Duodenal mucosa (tissue), 2 donors: ENCODE measurements around the gene CREB3L1.
"Not testable (repeated sequence)": the region's sequence is repeated elsewhere in the genome, so short reads cannot be mapped to it uniquely, and the experiment has no call there.

ENCODE experiments used
- H3K27ac ChIP-seq: one replicate; pipeline ENCODE4 v1.7.0; 2013; ENCODE audit warnings: low read depth, low read length
- H3K27me3 ChIP-seq, 2 donors: one replicate each; pipeline ENCODE4 v1.7.0; 2013; ENCODE audit warnings: low read length in 2 of 2, control low read depth in 1 of 2; ENCODE audit not compliant: insufficient read depth in 2 of 2, control insufficient read depth in 1 of 2
- H3K36me3 ChIP-seq, 2 donors: one replicate each; pipeline ENCODE4 v1.7.0; 2013; ENCODE audit warnings: low read length in 2 of 2, control low read depth in 1 of 2; ENCODE audit not compliant: insufficient read depth in 2 of 2, control insufficient read depth in 1 of 2
- H3K4me1 ChIP-seq, 2 donors: one replicate each; pipeline ENCODE4 v1.7.0; 2013; ENCODE audit warnings: low read length in 2 of 2, control low read depth in 1 of 2; ENCODE audit not compliant: insufficient read depth in 2 of 2, control insufficient read depth in 1 of 2
- H3K4me3 ChIP-seq, 2 donors: one replicate each; pipeline ENCODE4 v1.7.0; 2013; ENCODE audit warnings: low read length in 2 of 2, low read depth in 1 of 2
- H3K9ac ChIP-seq, 2 donors: one replicate each; pipeline ENCODE4 v1.7.0; 2013; ENCODE audit warnings: low read length in 2 of 2, low read depth in 1 of 2
- H3K9me3 ChIP-seq, 2 donors: one replicate each; pipeline ENCODE4 v1.7.0; 2013; ENCODE audit warnings: low read length in 2 of 2, control low read depth in 1 of 2; ENCODE audit not compliant: control insufficient read depth in 1 of 2

The CREB3L1 gene

DNA sequence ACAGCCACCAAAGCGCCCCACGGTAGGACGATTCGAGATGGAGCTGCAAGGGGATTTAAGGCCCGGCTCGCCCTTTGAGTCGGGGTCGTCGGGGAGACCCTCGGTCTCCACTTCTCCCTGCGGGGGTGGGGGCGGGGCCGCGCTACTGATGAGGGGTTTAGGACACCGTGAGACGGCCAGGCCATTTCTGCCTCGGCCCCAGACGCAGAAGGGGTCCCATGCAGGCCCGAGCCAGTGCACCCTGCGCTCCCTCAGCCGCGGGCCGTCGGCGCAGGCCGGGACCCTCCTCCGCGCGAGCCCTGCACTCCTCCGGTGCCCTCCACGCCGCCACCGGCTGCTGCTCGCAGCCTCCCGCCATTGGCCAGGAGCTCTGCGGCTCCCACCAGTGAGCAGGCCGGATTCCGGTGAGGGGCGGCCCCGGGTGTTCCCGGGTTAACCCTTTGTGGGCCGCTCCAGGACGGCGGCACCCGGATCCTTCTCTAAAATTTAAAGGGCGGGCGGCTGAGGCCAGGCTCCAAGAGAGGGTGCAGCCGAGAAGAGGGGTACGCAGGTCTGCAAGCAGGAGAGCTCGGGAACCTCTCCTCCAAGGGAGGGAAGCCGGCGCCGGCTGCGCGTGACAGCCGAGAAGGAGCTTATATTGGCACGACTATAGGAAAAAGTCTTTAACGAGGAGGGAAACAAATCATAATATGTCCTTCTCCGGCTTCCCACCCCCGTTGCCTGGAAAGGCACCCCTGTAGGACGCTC is 18.0 kb downstream of the CREB3L1 start:
- peak overlapping the region in 1 of 2 donors; percentile 25 for H3K9ac ChIP-seq
- H3K27me3 ChIP-seq, result peaks cover 0 to 6% of the 10 kb centered on the region in 2 donors
- H3K4me1 ChIP-seq, result peaks cover 18 to 32% of the 10 kb centered on the region in 2 donors
- H3K4me3 ChIP-seq, result peak overlapping the region; percentile 16 to 70
- H3K27ac ChIP-seq, result no peak overlapping the region
- peaks cover 4 to 6% of the 10 kb centered on the region in 2 donors for H3K36me3 ChIP-seq
- no peaks in the 10 kb centered on the region for H3K9me3 ChIP-seq

- H3K36me3 ChIP-seq, result peaks cover 4 to 7% of the 10 kb centered on the region in 2 donors
- H3K27me3 ChIP-seq, result peaks cover 0 to 6% of the 10 kb centered on the region in 2 donors
- peak overlapping the region; percentile 16 to 70 for H3K4me3 ChIP-seq
- peaks cover 18 to 27% of the 10 kb centered on the region in 2 donors for H3K4me1 ChIP-seq
- H3K9me3 ChIP-seq, result no peaks in the 10 kb centered on the region
- H3K27ac ChIP-seq, result no peak overlapping the region
- peak overlapping the region in 1 of 2 donors; percentile 25 for H3K9ac ChIP-seq
Measured at GRCh38 chr11:46296059-46296527, 18.6 kb downstream of the CREB3L1 start.

DNA sequence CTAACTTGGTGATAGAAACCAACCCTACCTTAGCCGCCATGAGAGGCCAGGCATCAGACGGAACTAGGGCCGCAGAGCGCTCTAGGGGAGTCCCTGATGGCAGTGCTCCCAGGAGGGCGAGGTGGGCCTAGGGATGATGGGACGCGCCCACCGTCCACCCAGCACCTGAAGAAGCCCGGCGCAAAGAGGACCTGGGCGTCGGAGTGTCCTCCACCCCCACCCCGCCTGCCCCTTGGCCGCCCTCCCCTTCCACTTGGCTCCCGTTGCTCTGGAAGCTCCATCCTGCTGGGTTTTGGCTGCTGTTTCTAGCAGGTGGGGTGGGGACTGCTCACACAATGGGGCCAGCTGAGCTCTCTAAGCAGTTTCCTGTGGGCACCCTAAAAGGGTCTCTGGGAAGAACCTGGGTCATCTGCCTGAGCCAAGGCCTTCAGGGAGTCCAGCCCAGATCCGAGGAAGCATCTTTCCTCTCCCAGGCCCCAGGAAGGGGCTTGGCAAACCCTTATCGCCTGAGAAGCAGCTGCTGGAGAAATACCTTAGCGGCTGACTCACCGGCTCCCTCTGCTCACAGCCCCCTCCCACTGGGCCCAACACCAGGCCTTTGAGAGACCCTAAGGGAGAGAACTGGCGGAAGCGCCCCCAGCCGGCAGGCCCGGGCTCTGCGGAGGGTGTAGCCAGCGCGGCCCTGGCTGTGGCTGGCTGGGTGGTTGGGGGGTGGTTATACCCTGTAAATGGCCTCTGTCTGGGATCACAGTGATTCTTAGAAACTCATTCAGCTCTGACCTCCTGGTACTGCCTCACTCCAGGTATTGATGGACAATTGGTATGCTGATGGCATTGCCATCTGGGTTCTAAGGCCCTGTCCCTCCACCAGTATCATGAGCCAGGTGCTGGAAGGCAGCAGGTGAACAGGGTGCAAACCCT is 19.3 kb downstream of the CREB3L1 start:
- Histone ChIP-seq H3K36me3 (peaks cover 4 to 12% of the 10 kb centered on the region in 2 donors), H3K9me3 (no peaks in the 10 kb centered on the region), H3K27ac (no peak overlapping the region), H3K27me3 (peaks cover 0 to 6% of the 10 kb centered on the region in 2 donors), H3K4me1 (peaks cover 18 to 20% of the 10 kb centered on the region in 2 donors), H3K9ac (no peak overlapping the region), H3K4me3 (peak overlapping the region in 1 of 2 donors; percentile 16)

GRCh38 chr11:46298699-46299433 is 21.4 kb downstream of the CREB3L1 start:
- H3K4me3 ChIP-seq, result no peak overlapping the region
- peaks cover 15 to 17% of the 10 kb centered on the region in 2 donors for H3K4me1 ChIP-seq
- H3K27ac ChIP-seq, result no peak overlapping the region

DNA sequence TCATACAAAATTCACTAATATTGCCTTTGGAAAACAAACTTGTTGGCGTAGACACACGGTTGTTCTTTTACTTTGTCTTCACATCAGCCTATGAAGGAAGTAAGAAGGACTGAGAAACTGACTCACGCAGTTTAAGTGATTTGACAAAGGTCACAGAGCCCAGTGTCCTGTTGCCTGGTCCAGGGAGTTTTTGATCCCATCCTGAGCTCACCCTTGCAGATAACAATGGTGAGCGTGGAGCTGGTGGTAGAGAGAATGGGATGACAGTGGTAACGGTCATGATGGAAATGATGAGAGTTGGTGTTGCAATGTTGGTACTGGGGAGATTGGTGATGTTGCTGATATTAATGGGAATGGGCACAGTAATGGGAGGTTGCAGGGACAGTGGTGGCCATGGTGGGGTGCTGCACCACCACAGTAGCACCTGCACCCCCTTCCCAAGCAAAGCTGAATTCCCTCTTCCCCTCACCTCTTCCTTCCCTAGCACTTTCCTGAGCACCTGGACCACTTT is 22.0 kb downstream of the CREB3L1 start:
- Histone ChIP-seq H3K27me3 (peaks cover 0 to 6% of the 10 kb centered on the region in 2 donors), H3K4me3 (no peak overlapping the region), H3K9me3 (no peaks in the 10 kb centered on the region), H3K27ac (no peak overlapping the region), H3K9ac (no peak overlapping the region), H3K36me3 (peaks cover 4 to 8% of the 10 kb centered on the region in 2 donors), H3K4me1 (peaks cover 15 to 17% of the 10 kb centered on the region in 2 donors)

More at GRCh38 chr11:46298699-46299433, 21.4 kb downstream of the CREB3L1 start:
- Histone ChIP-seq H3K9me3 (no peaks in the 10 kb centered on the region), H3K36me3 (peaks cover 4 to 8% of the 10 kb centered on the region in 2 donors), H3K27me3 (peaks cover 0 to 6% of the 10 kb centered on the region in 2 donors), H3K9ac (no peak overlapping the region)

- Histone ChIP-seq H3K4me3 (no peak overlapping the region), H3K27ac (no peak overlapping the region), H3K4me1 (peaks cover 9 to 11% of the 10 kb centered on the region in 2 donors), H3K27me3 (peaks cover 0 to 6% of the 10 kb centered on the region in 2 donors), H3K9me3 (no peaks in the 10 kb centered on the region), H3K36me3 (peaks cover 4 to 8% of the 10 kb centered on the region in 2 donors), H3K9ac (no peak overlapping the region)
Measured at GRCh38 chr11:46300270-46300669, 22.8 kb downstream of the CREB3L1 start.

DNA sequence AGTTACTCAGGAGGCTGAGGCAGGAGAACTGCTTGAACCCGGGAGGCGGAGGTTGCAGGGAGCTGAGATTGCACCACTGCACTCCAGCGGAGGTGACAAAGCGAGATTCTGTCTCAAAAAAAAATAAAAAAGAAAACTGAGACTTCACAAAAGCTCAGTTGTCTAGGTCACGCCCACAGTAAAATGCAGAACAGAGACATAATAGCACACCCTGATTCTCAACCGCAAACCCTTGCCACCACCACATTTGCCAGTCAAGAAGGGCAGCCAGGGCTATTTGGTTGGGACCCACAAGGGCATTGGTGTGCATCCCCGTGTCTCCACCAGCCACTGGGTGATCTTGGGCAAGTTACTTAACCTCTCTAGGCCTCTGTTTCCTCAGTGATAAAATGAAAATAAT is 25.4 kb downstream of the CREB3L1 start:
- Histone ChIP-seq H3K27ac (no peak overlapping the region), H3K4me1 (no peaks in the 10 kb centered on the region), H3K36me3 (peaks cover 4 to 11% of the 10 kb centered on the region in 2 donors), H3K9ac (no peak overlapping the region), H3K4me3 (no peak overlapping the region), H3K27me3 (no peaks in the 10 kb centered on the region), H3K9me3 (no peaks in the 10 kb centered on the region)

DNA sequence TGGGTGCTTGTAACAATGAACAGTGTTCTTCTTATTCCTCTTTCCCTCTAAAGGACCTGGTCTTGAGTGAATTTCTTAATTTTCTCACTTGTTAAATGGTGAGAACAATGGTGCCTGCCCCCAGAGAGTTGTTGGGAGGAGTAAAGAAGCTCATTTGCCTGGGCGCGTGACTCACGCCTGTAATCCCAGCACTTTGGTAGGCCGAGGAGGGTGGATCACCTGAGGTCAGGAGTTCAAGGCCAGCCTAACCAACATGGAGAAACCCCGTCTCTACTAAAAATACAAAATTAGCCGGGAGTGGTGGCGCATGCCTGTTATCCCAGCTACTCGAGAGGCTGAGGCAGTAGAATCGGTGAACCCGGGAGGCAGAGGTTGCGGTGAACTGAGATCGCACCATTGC is 26.6 kb downstream of the CREB3L1 start:
- H3K4me1 ChIP-seq, H3K27me3 ChIP-seq, H3K9ac ChIP-seq, H3K4me3 ChIP-seq, H3K27ac ChIP-seq, H3K9me3 ChIP-seq: not testable (repeated sequence)
- peaks cover 4 to 17% of the 10 kb centered on the region in 2 donors for H3K36me3 ChIP-seq

- no peak overlapping the region for H3K9ac ChIP-seq
- H3K27ac ChIP-seq, result no peak overlapping the region
- no peaks in the 10 kb centered on the region for H3K27me3 ChIP-seq
- peaks cover 4 to 22% of the 10 kb centered on the region in 2 donors for H3K36me3 ChIP-seq
- no peaks in the 10 kb centered on the region for H3K9me3 ChIP-seq
- H3K4me1 ChIP-seq, result peaks cover 5% of the 10 kb centered on the region in 2 donors
- no peak overlapping the region for H3K4me3 ChIP-seq
Measured at GRCh38 chr11:46304605-46305179, 27.2 kb downstream of the CREB3L1 start.
